Psoas muscle (tissue), 8 donors: ENCODE results near the gene KLF9. TPM values are rescaled to one million over a fixed set of nuclear protein-coding genes. Genes with fewer than 3 reads are reported as not detected.
A peak's percentile ranks its signal among the peaks of the same experiment; 100 is the strongest.

Experiments used
- ATAC-seq, 4 donors: fragments of 200-7000 bp; cut with Tn5 transposase; one replicate each; pipeline ENCODE4 v1.9.1; 2020; ENCODE audit warnings: moderate library complexity in 3 of 4, mild to moderate bottlenecking in 2 of 4
- DNase-seq, 2 donors: peaks; one replicate each; pipeline ENCODE4 v3.0.0-alpha.2; 2020
- H3K27ac ChIP-seq: fragments of 200-600 bp; one replicate; pipeline ENCODE4 v1.8.0; 2022
- H3K27me3 ChIP-seq, 3 donors: fragments of 200-600 bp in 1 of 3; one replicate each; pipeline versions ENCODE4 v1.6.1 to v1.8.0; 2013 to 2022; ENCODE audit warnings: low read length in 2 of 3, mild to moderate bottlenecking in 2 of 3, moderate library complexity in 1 of 3; ENCODE audit not compliant: insufficient read depth in 3 of 3
- H3K36me3 ChIP-seq, 2 donors: fragments of 200-600 bp in 1 of 2; one replicate each; pipeline versions ENCODE4 v1.6.1 to v1.8.0; 2013 to 2022; ENCODE audit warnings: low read depth in 1 of 2, mild to moderate bottlenecking in 1 of 2, moderate library complexity in 1 of 2; ENCODE audit not compliant: insufficient read depth in 1 of 2
- H3K4me1 ChIP-seq: fragments of 200-600 bp; one replicate; pipeline ENCODE4 v1.8.0; 2022
- H3K4me3 ChIP-seq: fragments of 200-600 bp; one replicate; pipeline ENCODE4 v1.8.0; 2022; ENCODE audit warnings: mild to moderate bottlenecking
- H3K9me3 ChIP-seq: fragments of 200-600 bp; one replicate; pipeline ENCODE4 v1.8.0; 2022
- WGBS, 3 donors: extraction: QIAGEN DNeasy Blood & Tissue Kit; methylation state at CpG; one replicate each; pipeline versions ENCODE4 v1.1.6 to v1.1.7; 2013; 5-methylcytosine and 5-hydroxymethylcytosine counted together
- intact Hi-C, 2 donors: fragments of 100-400 bp; cut with DNase I; formaldehyde crosslinking; loops; one replicate each; pipeline versions ENCODE4 v1.11.0 to v1.14.2; 2022
- polyA plus RNA-seq, 3 donors: library from polyadenylated mRNA; stranded (reverse); fragments of 200-250 nt; gene quantifications; one replicate each; pipeline ENCODE4 v1.2.3, GENCODE V29; 2013
- total RNA-seq, 4 donors: library from RNA; stranded (reverse); fragmentation: NEBNext Ultra II Directional in 2 of 4; extraction: Animal tissue kit (Norgen Biotek cat#: 25700) in 2 of 4; gene quantifications; one replicate each; pipeline versions ENCODE4 v1.2.1 to v1.2.4, GENCODE V29; 2021 to 2023
- TF ChIP-seq, protein P1 (sequence below): fragments of 200-600 bp; IDR thresholded peaks from one replicate; pipeline ENCODE4 v1.8.0; 2022; ENCODE audit warnings: antibody characterized with exemption
- donor health status: healthy with polysubstance abuse.
- donor health status: DM: no; HTN: no; CAD: no; lungs with moderate emphysema.
- donor health status: Bipolar disorder and iron deficiency.
- donor health status: healthy.
- donor health status: DM: yes; HTN: yes; CAD: no.
- donor health status: DM: no; HTN: no; CAD: no.
- donor health status: DM: no; HTN: no; CAD: no.
- donor health status: DM: yes; HTN: yes; CAD: no.

KLF9 gene
- total and polyA plus RNA-seq, 7 donors: 29.5 to 178 (median 64.4) TPM

DNA sequence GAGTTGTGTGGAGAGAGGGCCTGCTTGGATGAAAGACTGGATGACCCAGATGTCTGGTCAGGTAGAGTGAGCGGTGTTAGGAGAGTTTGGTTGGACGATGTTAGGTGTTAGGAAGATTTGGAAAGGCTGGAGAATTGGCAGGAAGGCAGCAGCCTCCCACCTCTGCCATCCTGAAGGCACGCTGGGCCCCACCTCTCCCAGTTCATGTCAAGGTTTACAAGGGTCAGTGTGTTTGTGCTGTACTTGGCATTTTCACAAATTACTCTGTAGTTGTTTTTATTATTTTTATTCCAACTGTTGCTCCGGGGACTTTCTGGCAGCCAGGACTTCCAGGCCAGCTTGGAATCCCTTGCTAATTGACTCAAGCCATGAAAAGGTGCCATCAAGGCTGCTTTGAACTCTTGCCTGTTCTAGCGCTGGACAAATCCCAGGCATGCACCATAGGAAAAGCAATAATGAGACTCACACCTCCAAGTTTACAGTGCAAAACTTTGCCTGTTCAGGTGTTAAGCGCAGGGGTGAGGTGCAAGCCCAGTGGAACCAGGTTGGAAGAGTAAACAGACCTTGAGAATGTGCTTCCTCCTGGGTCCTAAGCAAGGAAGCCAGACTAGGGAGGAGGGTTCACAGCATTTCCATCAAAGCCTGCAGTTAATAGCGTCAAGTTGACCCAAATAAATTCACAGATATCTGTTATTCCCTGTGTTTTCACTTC lies 41.7 kb upstream of the KLF9 start:
- Histone ChIP-seq H3K9me3 (no peaks in the 10 kb centered on the region), H3K4me3 (no peak overlapping the region), H3K4me1 (peaks cover 13% of the 10 kb centered on the region), H3K27ac (no peak overlapping the region), H3K36me3 (no peaks in the 10 kb centered on the region), H3K27me3 (no peaks in the 10 kb centered on the region)
- TF ChIP-seq, protein P1, sequence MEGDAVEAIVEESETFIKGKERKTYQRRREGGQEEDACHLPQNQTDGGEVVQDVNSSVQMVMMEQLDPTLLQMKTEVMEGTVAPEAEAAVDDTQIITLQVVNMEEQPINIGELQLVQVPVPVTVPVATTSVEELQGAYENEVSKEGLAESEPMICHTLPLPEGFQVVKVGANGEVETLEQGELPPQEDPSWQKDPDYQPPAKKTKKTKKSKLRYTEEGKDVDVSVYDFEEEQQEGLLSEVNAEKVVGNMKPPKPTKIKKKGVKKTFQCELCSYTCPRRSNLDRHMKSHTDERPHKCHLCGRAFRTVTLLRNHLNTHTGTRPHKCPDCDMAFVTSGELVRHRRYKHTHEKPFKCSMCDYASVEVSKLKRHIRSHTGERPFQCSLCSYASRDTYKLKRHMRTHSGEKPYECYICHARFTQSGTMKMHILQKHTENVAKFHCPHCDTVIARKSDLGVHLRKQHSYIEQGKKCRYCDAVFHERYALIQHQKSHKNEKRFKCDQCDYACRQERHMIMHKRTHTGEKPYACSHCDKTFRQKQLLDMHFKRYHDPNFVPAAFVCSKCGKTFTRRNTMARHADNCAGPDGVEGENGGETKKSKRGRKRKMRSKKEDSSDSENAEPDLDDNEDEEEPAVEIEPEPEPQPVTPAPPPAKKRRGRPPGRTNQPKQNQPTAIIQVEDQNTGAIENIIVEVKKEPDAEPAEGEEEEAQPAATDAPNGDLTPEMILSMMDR: no peak
- DNase-seq: no peak
- ATAC-seq: peak in 1 of 4 donors; percentile 28
- intact Hi-C loops: no loop called here
- 55 to 69% (median 65%) methylated on average over 7 of the region's 7 CpGs for WGBS, 3 donors

DNA sequence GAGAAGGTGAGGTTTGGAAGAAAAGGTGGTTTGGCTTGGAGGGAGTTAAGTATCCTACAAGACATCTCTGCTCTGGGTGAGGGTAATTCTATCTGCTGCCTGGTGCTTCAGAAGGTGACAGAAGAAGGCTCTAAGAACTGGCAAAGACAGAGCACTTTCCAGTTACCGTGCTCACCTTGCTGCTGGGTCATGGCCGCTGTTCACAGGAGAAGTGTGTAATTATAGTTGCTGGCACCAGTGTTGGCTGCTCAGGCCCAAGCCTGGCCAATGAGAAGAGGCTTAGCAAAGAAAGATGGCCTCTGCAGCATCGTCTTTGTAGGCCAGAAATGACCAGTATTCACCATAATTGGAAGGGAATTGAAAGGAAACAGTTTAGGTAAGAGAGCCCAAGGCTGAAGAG lies 37.9 kb upstream of the KLF9 start:
- no peaks in the 10 kb centered on the region for H3K36me3 ChIP-seq
- ATAC-seq (peak; percentile 54 to 94 (median 86)), DNase-seq (no peak)
- H3K9me3 ChIP-seq: no peaks in the 10 kb centered on the region
- TF ChIP-seq, protein P1: no peak
- H3K4me3 ChIP-seq: no peak overlapping the region
- H3K27ac ChIP-seq: no peak overlapping the region
- peaks cover 15% of the 10 kb centered on the region for H3K4me1 ChIP-seq
- intact Hi-C loops: no loop called here
- WGBS, 3 donors: 31 to 46% (median 32%) methylated on average over 3 of the region's 3 CpGs
- H3K27me3 ChIP-seq: no peaks in the 10 kb centered on the region

DNA sequence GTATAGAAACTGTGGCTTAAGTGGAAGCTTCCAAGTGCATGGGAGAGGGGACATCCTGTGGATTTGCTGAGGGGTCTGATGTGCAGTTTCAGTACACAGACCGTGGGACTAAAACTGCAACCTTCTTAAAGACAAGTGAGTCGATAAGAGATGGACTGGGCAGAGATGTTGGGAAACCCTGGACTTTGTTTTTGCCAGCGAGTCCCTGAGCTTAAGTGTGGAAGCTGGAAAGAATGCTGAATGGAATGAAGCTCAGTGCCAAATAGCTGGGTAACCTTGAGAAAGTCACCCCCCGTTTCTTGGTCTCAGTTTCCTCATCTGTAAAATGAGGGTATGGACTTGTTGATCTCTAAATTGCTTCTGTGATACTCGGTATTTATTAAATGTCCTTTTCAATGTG lies 37.3 kb upstream of the KLF9 start:
- no peaks in the 10 kb centered on the region for H3K36me3 ChIP-seq
- TF ChIP-seq, protein P1: no peak
- ATAC-seq: peak in 2 of 4 donors; percentile 28 to 40
- no peak overlapping the region for H3K27ac ChIP-seq
- intact Hi-C loops: no loop called here
- H3K4me1 ChIP-seq: peaks cover 15% of the 10 kb centered on the region
- no peaks in the 10 kb centered on the region for H3K9me3 ChIP-seq
- DNase-seq: no peak
- WGBS, 3 donors: 47 to 64% (median 50%) methylated on average over 5 of the region's 5 CpGs
- no peak overlapping the region for H3K4me3 ChIP-seq
- H3K27me3 ChIP-seq: no peaks in the 10 kb centered on the region

DNA sequence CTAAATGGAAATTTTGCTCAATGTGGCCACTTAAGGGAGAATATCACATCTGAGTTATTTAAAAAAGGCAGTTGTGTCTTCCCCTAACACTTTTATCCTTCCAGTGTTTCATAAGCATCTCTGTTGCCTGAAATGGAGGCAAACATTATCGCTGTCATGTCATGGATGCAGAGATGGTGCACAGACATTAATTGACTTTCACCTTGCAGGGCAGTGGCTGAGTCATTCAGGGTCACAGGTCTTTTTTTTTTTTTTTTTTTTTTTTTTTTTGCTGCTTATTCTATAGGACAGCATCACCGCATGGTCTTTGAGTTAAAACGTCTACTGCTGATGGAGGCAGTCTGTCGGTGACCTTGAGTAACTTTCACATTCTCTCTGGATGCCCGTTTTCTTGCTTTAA lies 36.3 kb upstream of the KLF9 start:
- Histone ChIP-seq H3K27me3 (no peaks in the 10 kb centered on the region), H3K4me1 (peaks cover 10% of the 10 kb centered on the region), H3K9me3 (no peaks in the 10 kb centered on the region), H3K36me3 (no peaks in the 10 kb centered on the region), H3K4me3 (no peak overlapping the region), H3K27ac (no peak overlapping the region)
- TF ChIP-seq, protein P1: no peak
- intact Hi-C loops: no loop called here
- 80 to 93% (median 84%) methylated on average over 5 of the region's 5 CpGs for WGBS, 3 donors
- ATAC-seq (no peak), DNase-seq (no peak)

DNA sequence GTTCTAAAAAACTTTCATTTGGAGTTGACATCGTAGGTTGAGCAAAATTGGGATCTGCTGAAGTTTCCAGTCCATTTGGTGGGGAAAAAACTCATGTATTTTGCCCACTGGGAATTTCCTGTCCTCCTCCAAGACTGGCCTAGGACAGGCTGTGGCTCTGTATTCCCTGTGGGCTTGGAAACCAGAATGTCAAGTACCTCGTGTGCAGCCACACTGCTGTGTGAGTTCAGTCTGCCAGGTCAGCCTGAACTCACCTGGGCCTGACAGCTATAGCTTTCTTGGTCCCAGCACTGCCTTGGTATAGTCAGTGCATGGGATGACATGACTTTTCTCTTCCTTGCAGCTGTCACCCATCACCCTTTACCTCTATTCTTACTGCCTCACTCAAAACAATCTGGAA lies 35.0 kb upstream of the KLF9 start:
- H3K36me3 ChIP-seq: no peaks in the 10 kb centered on the region
- H3K27me3 ChIP-seq: no peaks in the 10 kb centered on the region
- peaks cover 10% of the 10 kb centered on the region for H3K4me1 ChIP-seq
- 73 to 89% (median 76%) methylated on average over 2 of the region's 2 CpGs for whole genome bisulfite sequencing, 3 donors
- no peaks in the 10 kb centered on the region for H3K9me3 ChIP-seq
- no peak for ATAC-seq
- no peak overlapping the region for H3K27ac ChIP-seq
- intact Hi-C loops: no loop called here
- TF ChIP-seq, protein P1: no peak
- DNase-seq: no peak
- no peak overlapping the region for H3K4me3 ChIP-seq
